ENCODE data around the gene RHBDF2.
"Not testable (repeated sequence)": the region's sequence is repeated elsewhere in the genome, so short reads cannot be mapped to it uniquely, and the experiment has no call there.

RHBDF2 gene

GRCh38 chr17:76521683-76522082 lies 20.5 kb upstream of the RHBDF2 start:
- H3K4me1 Mint-ChIP-seq (ENCODE audit: low read depth): peaks cover 18% of the 10 kb centered on the region
- H3K27ac Mint-ChIP-seq: not testable (repeated sequence)

GRCh38 chr17:76521262-76521661 lies 20.0 kb upstream of the RHBDF2 start:
- Mint-ChIP-seq H3K9me3 (ENCODE audit: low read depth) (no peaks in the 10 kb centered on the region), H3K27ac (no peak overlapping the region)

More at GRCh38 chr17:76521683-76522082, 20.5 kb upstream of the RHBDF2 start:
- not testable (repeated sequence) for H3K27me3 Mint-ChIP-seq; H3K9me3 Mint-ChIP-seq (ENCODE audit: low read depth); H3K4me3 Mint-ChIP-seq; H3K36me3 Mint-ChIP-seq

GRCh38 chr17:76519048-76519966 lies 18.1 kb upstream of the RHBDF2 start:
- Mint-ChIP-seq H3K4me1 (ENCODE audit: low read depth) (peaks cover 31% of the 10 kb centered on the region), H3K4me3 (no peak overlapping the region), H3K9me3 (ENCODE audit: low read depth) (no peaks in the 10 kb centered on the region), H3K27me3 (no peaks in the 10 kb centered on the region), H3K27ac (no peak overlapping the region), H3K36me3 (no peaks in the 10 kb centered on the region)

More at GRCh38 chr17:76521262-76521661, 20.0 kb upstream of the RHBDF2 start:
- no peak overlapping the region for H3K4me3 Mint-ChIP-seq
- no peaks in the 10 kb centered on the region for H3K36me3 Mint-ChIP-seq
- H3K4me1 Mint-ChIP-seq (ENCODE audit: low read depth): peaks cover 22% of the 10 kb centered on the region
- no peaks in the 10 kb centered on the region for H3K27me3 Mint-ChIP-seq

- peaks cover 28% of the 10 kb centered on the region for H3K4me1 Mint-ChIP-seq (ENCODE audit: low read depth)
- H3K27ac Mint-ChIP-seq: peak overlapping the region; percentile 28
- H3K9me3 Mint-ChIP-seq (ENCODE audit: low read depth): no peaks in the 10 kb centered on the region
- no peaks in the 10 kb centered on the region for H3K27me3 Mint-ChIP-seq
- H3K4me3 Mint-ChIP-seq: no peak overlapping the region
- no peaks in the 10 kb centered on the region for H3K36me3 Mint-ChIP-seq
Measured at GRCh38 chr17:76517638-76518038, 16.4 kb upstream of the RHBDF2 start.

GRCh38 chr17:76515274-76515949 lies 14.2 kb upstream of the RHBDF2 start:
- Mint-ChIP-seq H3K27me3 (no peaks in the 10 kb centered on the region), H3K9me3 (ENCODE audit: low read depth) (no peaks in the 10 kb centered on the region), H3K36me3 (no peaks in the 10 kb centered on the region), H3K4me1 (ENCODE audit: low read depth) (peaks cover 39% of the 10 kb centered on the region), H3K4me3 (peak overlapping the region; percentile 85), H3K27ac (peak overlapping the region; percentile 95)

- Mint-ChIP-seq H3K27ac (peak overlapping the region; percentile 75), H3K4me1 (ENCODE audit: low read depth) (peaks cover 39% of the 10 kb centered on the region)
- H3K36me3 Mint-ChIP-seq; H3K4me3 Mint-ChIP-seq; H3K27me3 Mint-ChIP-seq; H3K9me3 Mint-ChIP-seq (ENCODE audit: low read depth): not testable (repeated sequence)
Measured at GRCh38 chr17:76514355-76514754, 13.1 kb upstream of the RHBDF2 start.

- Mint-ChIP-seq H3K36me3 (no peaks in the 10 kb centered on the region), H3K4me3 (no peak overlapping the region), H3K27me3 (no peaks in the 10 kb centered on the region), H3K4me1 (ENCODE audit: low read depth) (peaks cover 37% of the 10 kb centered on the region), H3K9me3 (ENCODE audit: low read depth) (no peaks in the 10 kb centered on the region), H3K27ac (peak overlapping the region; percentile 75)
Measured at GRCh38 chr17:76513306-76513692, 12.1 kb upstream of the RHBDF2 start.

GRCh38 chr17:76512366-76513305 lies 11.4 kb upstream of the RHBDF2 start:
- Mint-ChIP-seq H3K36me3 (no peaks in the 10 kb centered on the region), H3K4me3 (no peak overlapping the region), H3K27me3 (no peaks in the 10 kb centered on the region), H3K9me3 (ENCODE audit: low read depth) (no peaks in the 10 kb centered on the region), H3K4me1 (ENCODE audit: low read depth) (peaks cover 32% of the 10 kb centered on the region), H3K27ac (peak overlapping the region; percentile 75)

GRCh38 chr17:76511668-76512365 lies 10.6 kb upstream of the RHBDF2 start:
- Mint-ChIP-seq H3K9me3 (ENCODE audit: low read depth) (no peaks in the 10 kb centered on the region), H3K27ac (no peak overlapping the region), H3K4me1 (ENCODE audit: low read depth) (peaks cover 32% of the 10 kb centered on the region), H3K27me3 (no peaks in the 10 kb centered on the region), H3K36me3 (no peaks in the 10 kb centered on the region), H3K4me3 (no peak overlapping the region)

- no peaks in the 10 kb centered on the region for H3K27me3 Mint-ChIP-seq
- H3K4me3 Mint-ChIP-seq: no peak overlapping the region
- no peaks in the 10 kb centered on the region for H3K9me3 Mint-ChIP-seq (ENCODE audit: low read depth)
- H3K36me3 Mint-ChIP-seq: no peaks in the 10 kb centered on the region
- peaks cover 28% of the 10 kb centered on the region for H3K4me1 Mint-ChIP-seq (ENCODE audit: low read depth)
- H3K27ac Mint-ChIP-seq: no peak overlapping the region
Measured at GRCh38 chr17:76510831-76511244, 9.6 kb upstream of the RHBDF2 start.

- H3K4me3 Mint-ChIP-seq; H3K36me3 Mint-ChIP-seq; H3K9me3 Mint-ChIP-seq (ENCODE audit: low read depth); H3K27me3 Mint-ChIP-seq: not testable (repeated sequence)
- H3K4me1 Mint-ChIP-seq (ENCODE audit: low read depth): peaks cover 16% of the 10 kb centered on the region
- H3K27ac Mint-ChIP-seq: peak overlapping the region; percentile 50
Measured at GRCh38 chr17:76508472-76509063, 7.3 kb upstream of the RHBDF2 start.

GRCh38 chr17:76506408-76507345 lies 5.5 kb upstream of the RHBDF2 start:
- Mint-ChIP-seq H3K27ac (peak overlapping the region; percentile 34), H3K27me3 (no peaks in the 10 kb centered on the region), H3K4me1 (ENCODE audit: low read depth) (peaks cover 11% of the 10 kb centered on the region), H3K4me3 (no peak overlapping the region), H3K36me3 (no peaks in the 10 kb centered on the region), H3K9me3 (ENCODE audit: low read depth) (no peaks in the 10 kb centered on the region)

GRCh38 chr17:76504117-76504516 lies 2.9 kb upstream of the RHBDF2 start:
- no peaks in the 10 kb centered on the region for H3K36me3 Mint-ChIP-seq
- no peaks in the 10 kb centered on the region for H3K27me3 Mint-ChIP-seq
- H3K4me3 Mint-ChIP-seq: no peak overlapping the region
- peak overlapping the region; percentile 70 for H3K27ac Mint-ChIP-seq
- no peaks in the 10 kb centered on the region for H3K9me3 Mint-ChIP-seq (ENCODE audit: low read depth)
- H3K4me1 Mint-ChIP-seq (ENCODE audit: low read depth): peaks cover 19% of the 10 kb centered on the region

Measured in activated naive CD8-positive, alpha-beta T cell (primary cell).